A549 (cell line): ENCODE results near the gene ZBTB22. TPM values are rescaled to one million over a fixed set of nuclear protein-coding genes. Genes with fewer than 3 reads are reported as not detected.

Experiments
- ATAC-seq, 2 experiments: fragments of 200-7000 bp in 1 of 2; fragments of >200 bp in 1 of 2; cut with Nextera tagmentation in 1 of 2; cut with Tn5 transposase in 1 of 2; 3 replicates each; pipeline versions ENCODE4 v1.8.0 to v1.9.1; 2018 to 2020; ENCODE audit warnings: mild to moderate bottlenecking in 1 of 2, moderate library complexity in 1 of 2
- CTCF ChIA-PET: fragments of 300-600 bp; sonication (Branson Sonifier 250); formaldehyde crosslinking; extraction: SDS; loops from one replicate; lab custom pipeline; 2021; ENCODE audit warnings: antibody characterized with exemption, inconsistent platforms; lab: Yijun Ruan, JAX
- POLR2A ChIA-PET: fragments of 350-600 bp; formaldehyde crosslinking; extraction: SDS; loops from one replicate; lab custom pipeline; 2021; ENCODE audit warnings: antibody characterized with exemption, inconsistent platforms; lab: Yijun Ruan, JAX
- DNase-seq, 2 experiments: peaks; one replicate each; pipeline versions ENCODE4 v3.0.0 to v3.0.0-alpha.2; 2011 to 2016; ENCODE audit warnings: low read depth in 1 of 2, low spot score in 1 of 2
- FAIRE-seq: peaks from 2 replicates; lab custom pipeline; 2011; peaks lifted over from hg19 to GRCh38; lab: Jason Lieb, UNC
- H3K27ac ChIP-seq, 2 experiments: fragments of >200 bp; sonication (Bioruptor Twin); formaldehyde crosslinking; 3 replicates each; pipeline ENCODE4 v1.5.1; 2016 to 2017
- H3K4me1 ChIP-seq: fragments of >200 bp; sonication (Bioruptor Twin); formaldehyde crosslinking; 3 replicates; pipeline ENCODE4 v1.6.1; 2016
- H3K4me2 ChIP-seq: fragments of >200 bp; sonication (Bioruptor Twin); formaldehyde crosslinking; 3 replicates; pipeline ENCODE4 v1.6.1; 2016
- H3K4me3 ChIP-seq: fragments of >200 bp; sonication (Bioruptor Twin); formaldehyde crosslinking; 3 replicates; pipeline ENCODE4 v1.5.1; 2016
- H3K9me3 ChIP-seq: fragments of >200 bp; sonication (Bioruptor Twin); formaldehyde crosslinking; 3 replicates; pipeline ENCODE4 v1.6.1; 2016
- BHLHE40 ChIP-seq: IDR thresholded peaks from 2 replicates; pipeline ENCODE4 v1.6.1; 2012; ENCODE audit warnings: low read depth, low read length, inconsistent platforms
- E2F6 ChIP-seq: IDR thresholded peaks from 2 replicates; pipeline ENCODE4 v1.6.1; 2012; ENCODE audit warnings: low read depth, borderline replicate concordance
- EHF ChIP-seq: fragments of 250-450 bp; sonication (Bioruptor Pico); IDR thresholded peaks from 2 replicates; pipeline ENCODE4 v1.5.0; 2020; ENCODE audit warnings: mild to moderate bottlenecking
- FOSL2 ChIP-seq, 2 experiments: fragments of 450-650 bp in 1 of 2; fragments of >200 bp in 1 of 2; sonication (Bioruptor Twin) in 1 of 2; formaldehyde crosslinking; IDR thresholded peaks; 2 replicates each; pipeline versions ENCODE4 v1.5.0 to v1.6.1; 2016 to 2020; ENCODE audit warnings: mild to moderate bottlenecking in 1 of 2, moderate library complexity in 1 of 2
- FOXS1 ChIP-seq: fragments of 250-450 bp; sonication (Bioruptor Pico); IDR thresholded peaks from 2 replicates; pipeline ENCODE4 v1.5.0; 2020; ENCODE audit warnings: mild to moderate bottlenecking, moderate library complexity
- GATA3 ChIP-seq: IDR thresholded peaks from 2 replicates; pipeline ENCODE4 v1.6.1; 2012; ENCODE audit warnings: borderline replicate concordance
- HDAC2 ChIP-seq: fragments of 200-600 bp; sonication (generic); IDR thresholded peaks from 2 replicates; pipeline ENCODE4 v1.6.1; 2016
- JUN ChIP-seq, 2 experiments: fragments of >200 bp; sonication (Bioruptor Twin); formaldehyde crosslinking; IDR thresholded peaks; 2 replicates in 1 of 2; 3 replicates in 1 of 2; pipeline ENCODE4 v1.6.1; 2016 to 2017
- JUNB ChIP-seq: fragments of >200 bp; sonication (Bioruptor Twin); formaldehyde crosslinking; IDR thresholded peaks from 2 replicates; pipeline ENCODE4 v1.6.1; 2016
- NPAS2 ChIP-seq: fragments of 250-450 bp; sonication (Bioruptor Pico); IDR thresholded peaks from 2 replicates; pipeline ENCODE4 v1.8.0; 2022; ENCODE audit warnings: mild to moderate bottlenecking, moderate library complexity, borderline replicate concordance
- RAD21 ChIP-seq, 2 experiments: fragments of >200 bp in 1 of 2; sonication (Bioruptor Twin) in 1 of 2; formaldehyde crosslinking in 1 of 2; IDR thresholded peaks in 1 of 2; conservative IDR thresholded peaks in 1 of 2; 2 replicates in 1 of 2; 3 replicates in 1 of 2; pipeline ENCODE4 v1.6.1; 2012 to 2018; ENCODE audit warnings: inconsistent platforms in 1 of 2
- RARB ChIP-seq: fragments of 250-450 bp; sonication (Bioruptor Pico); IDR thresholded peaks from 2 replicates; pipeline ENCODE4 v1.8.0; 2021; ENCODE audit warnings: mild to moderate bottlenecking, moderate library complexity
- RCOR1 ChIP-seq: fragments of 150-350 bp; IDR thresholded peaks from 2 replicates; pipeline ENCODE4 v1.6.1; 2014; ENCODE audit warnings: antibody characterized with exemption, low read length, low read depth
- REST ChIP-seq: fragments of 200-600 bp; sonication (generic); IDR thresholded peaks from 2 replicates; pipeline ENCODE4 v1.6.1; 2016; ENCODE audit warnings: antibody characterized with exemption, mild to moderate bottlenecking, moderate library complexity
- RFX5 ChIP-seq: fragments of 450-650 bp; IDR thresholded peaks from 2 replicates; pipeline ENCODE4 v1.7.1; 2014; ENCODE audit warnings: antibody characterized with exemption, mild to moderate bottlenecking, moderate library complexity
- RNF2 ChIP-seq: fragments of 200-600 bp; sonication (generic); IDR thresholded peaks from 2 replicates; pipeline ENCODE4 v1.6.1; 2016; ENCODE audit warnings: low read depth, mild to moderate bottlenecking, antibody characterized with exemption, moderate library complexity, borderline replicate concordance
- SMC3 ChIP-seq: fragments of >200 bp; sonication (Bioruptor Twin); formaldehyde crosslinking; IDR thresholded peaks from 3 replicates; pipeline ENCODE4 v1.6.1; 2018; ENCODE audit warnings: inconsistent platforms
- ZC3H11A ChIP-seq: fragments of 450-650 bp; IDR thresholded peaks from 2 replicates; pipeline ENCODE4 v1.6.1; 2014; ENCODE audit warnings: antibody characterized with exemption, mild to moderate bottlenecking
- ZNF302 ChIP-seq: fragments of 250-450 bp; sonication (Bioruptor Pico); IDR thresholded peaks from 2 replicates; pipeline ENCODE4 v1.9.0; 2021; ENCODE audit warnings: inconsistent platforms, mild to moderate bottlenecking, moderate library complexity
- WGBS: methylation state at CpG from one replicate; pipeline ENCODE4 v1.1.6; 2017; ENCODE audit errors: missing lambda C conversion rate; 5-methylcytosine and 5-hydroxymethylcytosine counted together
- polyA plus RNA-seq, 4 experiments: library from polyadenylated mRNA; depleted of rRNA in 3 of 4; stranded (reverse); fragments of >200 nt; fragmentation: RNase III in 1 of 4; extraction: RNeasy Plus Mini Kit Qiagen cat#74134 plus additional on column Dnase treatment in 1 of 4; gene quantifications; 2 replicates in 3 of 4; 3 replicates in 1 of 4; pipeline ENCODE4 v1.2.3, GENCODE V29; 2011 to 2017

ZBTB22 gene
- polyA plus RNA-seq, 2 of the 4 experiments (the other 2 are of a cell fraction): 3.2 to 8.3 TPM

- H3K4me2 ChIP-seq: peak overlapping the region; percentile 91
- ChIA-PET CTCF (no interaction called here), POLR2A (no interaction called here)
- TF ChIP-seq ZC3H11A (no peak), HDAC2 (no peak), EHF (CRISPR knock-in tag) (no peak), FOSL2 (IDR thresholded peaks at IDR 0.05) (no peak), FOSL2 (CRISPR knock-in tag; IDR thresholded peaks at IDR 0.05) (no peak), RAD21 (conservative IDR thresholded peaks at IDR 0.05 in 1 of 2, IDR thresholded peaks at IDR 0.05 in 1 of 2) (no peak), BHLHE40 (no peak), JUNB (no peak), RARB (CRISPR knock-in tag) (no peak), E2F6 (no peak), ZNF302 (CRISPR knock-in tag) (no peak), FOXS1 (CRISPR knock-in tag) (no peak), NPAS2 (CRISPR knock-in tag) (no peak), SMC3 (no peak), RCOR1 (no peak), REST (no peak), RNF2 (no peak), JUN (IDR thresholded peaks at IDR 0.05) (no peak), GATA3 (no peak), RFX5 (no peak)
- FAIRE-seq: no peak
- peaks cover 45% of the 10 kb centered on the region for H3K4me1 ChIP-seq
- ATAC-seq: no peak
- H3K9me3 ChIP-seq: no peaks in the 10 kb centered on the region
- peak overlapping the region; percentile 87 for H3K4me3 ChIP-seq
- WGBS: 13% methylated on average over 11 of the region's 11 CpGs
- H3K27ac ChIP-seq: peak overlapping the region; percentile 91 to 97
- DNase-seq: no peak
These were observed 44.2 kb downstream of the ZBTB22 start for GRCh38 chr6:33273129-33273923.

GRCh38 chr6:33272275-33273128, 45.0 kb downstream of the ZBTB22 start:
- Histone ChIP-seq H3K4me1 (peaks cover 45% of the 10 kb centered on the region), H3K27ac (peak overlapping the region; percentile 91 to 97)
- ATAC-seq (peak; percentile 25 to 42; a peak in 5 of 6 replicates), DNase-seq (no peak)
- TF ChIP-seq JUN (IDR thresholded peaks at IDR 0.05) (peak; percentile 5 to 58; a peak in 4 of 5 replicates), ZC3H11A (no peak)
- TF ChIP-seq, all 56 proteins: peak for 1
- Histone ChIP-seq H3K4me2 (peak overlapping the region; percentile 91), H3K4me3 (peak overlapping the region; percentile 87), H3K9me3 (no peaks in the 10 kb centered on the region)
- FAIRE-seq: no peak
- ChIA-PET POLR2A (interaction anchor here (0.9 to 2.8 kb wide), 9 partner anchors 8 to 304 kb away, joined by 3 to 16 read pairs (median 11); partner anchors contain the start of genes BRD2, PFDN6, RGL2 and WDR46), CTCF (interaction anchor here (0.9 to 2.6 kb wide), 4 partner anchors 9 to 27 kb away, joined by 3 to 6 read pairs (median 4); no protein-coding TSS in a partner anchor)
- WGBS: under 1% methylated on average over 21 of the region's 22 CpGs
